ENCODE data around the gene GRIFIN. TPM values are rescaled to one million over a fixed set of nuclear protein-coding genes. Genes with fewer than 3 reads are reported as not detected.
A peak's percentile ranks its signal among the peaks of the same experiment; 100 is the strongest.

The GRIFIN gene
- total and polyA plus RNA-seq, 9 of the 15 experiments (the other 6 are each of a cell fraction or from before 2014, with no cell fraction given), result not detected

- TF ChIP-seq CEBPB (tag; IDR thresholded peaks at IDR 0.05) (no peak), SIRT6 (IDR thresholded peaks at IDR 0.05; ENCODE audit: low read depth, low read length) (no peak), THAP12 (CRISPR knock-in tag; IDR thresholded peaks at IDR 0.05) (no peak), ZNF79 (CRISPR knock-in tag; IDR thresholded peaks at IDR 0.05; ENCODE audit: low read depth) (no peak), PHB2 (IDR thresholded peaks at IDR 0.05; ENCODE audit: low read depth) (no peak), ESRRB (CRISPR knock-in tag; IDR thresholded peaks at IDR 0.05; ENCODE audit: borderline replicate concordance) (no peak), ZNF24 (IDR thresholded peaks at IDR 0.05) (no peak), ZNF140 (CRISPR knock-in tag; IDR thresholded peaks at IDR 0.05) (no peak)
Observed at GRCh38 chr7:2505401-2505800, 29.2 kb upstream of the GRIFIN start (continued).

GRCh38 chr7:2504889-2505375, 28.7 kb upstream of the GRIFIN start:
- 4% methylated on average over 10 of the region's 19 CpGs for WGBS (ENCODE audit: insufficient coverage, low coverage, missing lambda C conversion rate)

More at GRCh38 chr7:2504889-2505375, 28.7 kb upstream of the GRIFIN start:
- H2AFZ ChIP-seq (ENCODE audit: low read depth, low read length), result no peak overlapping the region
- intact Hi-C loops (cut with micrococcal nuclease) (no loop called here), in situ Hi-C loops (cut with MboI) (no loop called here)
- H3K4me3 ChIP-seq, result no peak overlapping the region
- peaks cover 2 to 50% of the 10 kb centered on the region in 2 experiments; a peak in 2 of 5 replicates for H3K27me3 ChIP-seq (ENCODE audit: control insufficient read depth in 2 of 2, insufficient read depth in 2 of 2, low read length in 2 of 2)
- no peak for TF ChIP-seq MTF1 (CRISPR knock-in tag; IDR thresholded peaks at IDR 0.05; ENCODE audit: borderline replicate concordance)
- 0 out of 2 replicates have a peak, but pooled peaks have one; percentile 32 for TF ChIP-seq BCOR (IDR thresholded peaks at IDR 0.05)
- H3K79me2 ChIP-seq (ENCODE audit: control insufficient read depth, insufficient read depth, low read length), result no peaks in the 10 kb centered on the region
- ATAC-seq, result no peak; the same call in 2 of the 3 replicates
- 0 out of 4 replicates have a peak overlapping the region, but pooled peaks of 1 of the 2 experiments have one; percentile 35 for H3K9ac ChIP-seq (ENCODE audit: insufficient read depth in 1 of 2, low read depth in 2 of 2, low read length in 2 of 2)
- ChIA-PET CTCF (ENCODE audit: low intra/inter-chr PET ratio) (no interaction called here), POLR2A (no interaction called here)
- no peak for DNase-seq (ENCODE audit: extremely low read depth in 1 of 4, low spot score in 3 of 4)
- H3K9me3 ChIP-seq (replicated peaks; ENCODE audit: control insufficient read depth, insufficient read depth, low read depth, low read length), result no peaks in the 10 kb centered on the region
- H3K4me1 ChIP-seq (replicated peaks in 1 of 2; ENCODE audit: control insufficient read depth in 2 of 2, insufficient read depth in 2 of 2, low read length in 2 of 2), result peaks cover 0 to 66% of the 10 kb centered on the region in 2 experiments; a peak in 2 of 5 replicates
- no peak for FAIRE-seq
- no peaks in the 10 kb centered on the region for H3K36me3 ChIP-seq (ENCODE audit: control insufficient read depth, insufficient read depth, low read length)
- H3K9me1 ChIP-seq (ENCODE audit: control insufficient read depth, insufficient read depth, low read length), result no peaks in the 10 kb centered on the region
- H4K20me1 ChIP-seq (replicated peaks; ENCODE audit: control insufficient read depth, insufficient read depth, low read length), result no peaks in the 10 kb centered on the region
- H3K4me2 ChIP-seq (ENCODE audit: insufficient read depth, low read length), result no peak overlapping the region
- H3K27ac ChIP-seq (ENCODE audit: extremely low read depth, low read depth, low read length), result no peak overlapping the region
- no TSS peak for BruUV-seq (replicated peaks)
